Transverse colon (tissue), 4 donors: Measurements from ENCODE around the gene SLIT1. TPM values are rescaled to one million over a fixed set of nuclear protein-coding genes. Genes with fewer than 3 reads are reported as not detected.

Experiments
- DNase-seq: peaks from one replicate; pipeline ENCODE4 v3.0.0-alpha.2; 2019
- H3K27ac ChIP-seq, 4 donors: fragments of 200-600 bp; sonication (generic); 2 replicates each; pipeline ENCODE4 v1.5.1; 2016 to 2018; ENCODE audit warnings: inconsistent platforms in 4 of 4
- H3K27me3 ChIP-seq: fragments of 200-600 bp; sonication (generic); 2 replicates; pipeline ENCODE4 v1.5.1; 2017; ENCODE audit warnings: inconsistent platforms
- H3K36me3 ChIP-seq, 4 donors: fragments of 200-600 bp; sonication (generic); 2 replicates each; pipeline ENCODE4 v1.5.1; 2017 to 2019; ENCODE audit warnings: inconsistent platforms in 4 of 4
- H3K4me1 ChIP-seq, 4 donors: fragments of 200-600 bp; sonication (generic); 2 replicates each; pipeline ENCODE4 v1.5.1; 2017 to 2020; ENCODE audit warnings: inconsistent platforms in 4 of 4
- H3K4me3 ChIP-seq, 4 donors: fragments of 200-600 bp; sonication (generic); 1 replicate in 1 of 4; 2 replicates in 3 of 4; pipeline versions ENCODE4 v1.5.1 to v1.6.1; 2017 to 2019; ENCODE audit warnings: inconsistent platforms in 4 of 4
- H3K9me3 ChIP-seq, 2 donors: fragments of 200-600 bp; sonication (generic); 2 replicates each; pipeline ENCODE4 v1.5.1; 2017 to 2019; ENCODE audit warnings: inconsistent platforms in 2 of 2
- CTCF ChIP-seq, 5 experiments: fragments of 200-600 bp in 3 of 5; fragments of 450-650 bp in 2 of 5; sonication (generic) in 3 of 5; IDR thresholded peaks; 1 replicate in 2 of 5; 2 replicates in 3 of 5; pipeline ENCODE4 v1.5.1; 2016 to 2017; ENCODE audit warnings: antibody characterized with exemption in 5 of 5, inconsistent platforms in 3 of 5, mild to moderate bottlenecking in 2 of 5, moderate library complexity in 1 of 5
- EP300 ChIP-seq: sonication (generic); formaldehyde crosslinking; IDR thresholded peaks from one replicate; pipeline ENCODE4 v1.6.1; 2017; ENCODE audit warnings: antibody characterized with exemption, low read depth
- POLR2A ChIP-seq: fragments of 450-650 bp; IDR thresholded peaks from one replicate; pipeline ENCODE4 v1.6.1; 2016; ENCODE audit warnings: antibody characterized with exemption, mild to moderate bottlenecking, moderate library complexity
- POLR2AphosphoS5 ChIP-seq, 3 donors: sonication (generic); formaldehyde crosslinking; IDR thresholded peaks; one replicate each; pipeline ENCODE4 v1.6.1; 2016; ENCODE audit warnings: antibody characterized with exemption in 3 of 3
- WGBS, 2 donors: methylation state at CpG; one replicate each; pipeline ENCODE4 v1.1.5; 2018; ENCODE audit warnings: low coverage in 1 of 2; 5-methylcytosine and 5-hydroxymethylcytosine counted together
- in situ Hi-C, 4 donors: fragments of 200-750 bp; cut with MboI; loops; one replicate each; pipeline versions ENCODE4 v1.15.0 to v1.15.1; 2017; ENCODE audit warnings: low sequenced_read_pairs in 3 of 4, low pct_ligation_motif_present in 1 of 4, low pct_unique_long_range_greater_than_20kb in 1 of 4
- intact Hi-C: fragments of 100-400 bp; cut with DNase I; formaldehyde crosslinking; loops from one replicate; pipeline ENCODE4 v1.15.1; 2023; ENCODE audit warnings: low total_unique reads
- total RNA-seq, 4 donors: library from RNA; depleted of rRNA; stranded (reverse); fragments of >200 nt; gene quantifications; one replicate each; pipeline ENCODE4 v1.1.0, GENCODE V29; 2016

Gene SLIT1
- total RNA-seq, 4 donors from 2014 or later: 0.27 to 1.9 (median 0.32) TPM; not detected in 1

DNA sequence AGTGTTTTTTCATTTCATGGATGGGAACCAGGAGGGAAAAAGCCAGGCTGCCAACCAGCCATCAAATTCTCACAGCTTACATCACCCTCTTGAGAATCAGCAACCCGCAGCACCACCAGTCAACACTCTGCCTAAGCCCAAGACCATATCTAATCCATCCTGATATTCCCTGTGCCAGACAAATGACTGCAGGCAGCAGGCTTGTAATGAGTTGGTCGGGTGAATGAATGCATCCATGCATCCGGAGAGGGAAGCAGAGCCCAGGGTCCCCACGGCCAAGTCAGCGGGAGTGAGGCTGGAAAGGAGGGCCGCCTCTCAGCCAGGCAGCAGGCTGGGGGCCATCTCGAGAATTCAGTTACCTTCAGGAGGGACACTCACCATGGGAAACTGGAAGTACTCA is 46.9 kb downstream of the SLIT1 start:
- intact Hi-C loops (no loop called here), in situ Hi-C loops (no loop called here)
- H3K27ac ChIP-seq: no peak overlapping the region
- no peaks in the 10 kb centered on the region for H3K9me3 ChIP-seq
- no peak for DNase-seq
- H3K27me3 ChIP-seq: peaks cover 36% of the 10 kb centered on the region
- H3K4me1 ChIP-seq: no peaks in the 10 kb centered on the region
- H3K4me3 ChIP-seq: no peak overlapping the region
- TF ChIP-seq POLR2A (no peak), EP300 (no peak), POLR2AphosphoS5 (IDR thresholded peaks at IDR 0.05) (no peak), CTCF (IDR thresholded peaks at IDR 0.05) (no peak)
- H3K36me3 ChIP-seq: no peaks in the 10 kb centered on the region
- WGBS, 2 donors: 83 to 84% methylated on average over 1 to 7 of the region's 7 CpGs

GRCh38 chr10:97138174-97138573 is 47.6 kb downstream of the SLIT1 start:
- Histone ChIP-seq H3K27me3 (peaks cover 30% of the 10 kb centered on the region), H3K4me3 (no peak overlapping the region), H3K27ac (no peak overlapping the region), H3K36me3 (no peaks in the 10 kb centered on the region), H3K4me1 (no peaks in the 10 kb centered on the region), H3K9me3 (no peaks in the 10 kb centered on the region)
- intact Hi-C loops: no loop called here
- WGBS, 2 donors: 58 to 78% methylated on average over 9 to 15 of the region's 15 CpGs
- in situ Hi-C loops: no loop called here
- DNase-seq: no peak
- TF ChIP-seq POLR2A (no peak), EP300 (no peak), POLR2AphosphoS5 (IDR thresholded peaks at IDR 0.05) (no peak), CTCF (IDR thresholded peaks at IDR 0.05) (peak; percentile 8 to 37 (median 31))

- Histone ChIP-seq H3K36me3 (no peaks in the 10 kb centered on the region), H3K4me1 (no peaks in the 10 kb centered on the region), H3K9me3 (no peaks in the 10 kb centered on the region), H3K27me3 (peaks cover 18% of the 10 kb centered on the region), H3K27ac (no peak overlapping the region), H3K4me3 (no peak overlapping the region)
- WGBS, 2 donors: 66% methylated on average over 3 of the region's 3 CpGs; no CpG with 5 or more reads in 1 of the 2 donors
- in situ Hi-C loops (no loop called here), intact Hi-C loops (no loop called here)
- no peak for DNase-seq
- TF ChIP-seq POLR2AphosphoS5 (IDR thresholded peaks at IDR 0.05) (no peak), POLR2A (no peak), CTCF (IDR thresholded peaks at IDR 0.05) (no peak), EP300 (no peak)
These were observed 49.0 kb downstream of the SLIT1 start for GRCh38 chr10:97136756-97137155.

GRCh38 chr10:97135464-97135863 is 50.3 kb downstream of the SLIT1 start:
- no peak overlapping the region for H3K27ac ChIP-seq
- no peak for TF ChIP-seq POLR2AphosphoS5 (IDR thresholded peaks at IDR 0.05)
- TF ChIP-seq CTCF (IDR thresholded peaks at IDR 0.05): no peak
- no peak for TF ChIP-seq EP300
- no peak for TF ChIP-seq POLR2A
- no peaks in the 10 kb centered on the region for H3K36me3 ChIP-seq
- peaks cover 13% of the 10 kb centered on the region for H3K27me3 ChIP-seq
- H3K4me3 ChIP-seq: no peak overlapping the region
- no peaks in the 10 kb centered on the region for H3K4me1 ChIP-seq
- 62% methylated on average over 11 of the region's 11 CpGs; no CpG with 5 or more reads in 1 of the 2 donors for WGBS, 2 donors
- in situ Hi-C loops (no loop called here), intact Hi-C loops (no loop called here)
- no peaks in the 10 kb centered on the region for H3K9me3 ChIP-seq
- no peak for DNase-seq
